WTC11 (cell line): Measurements from ENCODE around the gene PRSS38. TPM values are rescaled to one million over a fixed set of nuclear protein-coding genes. Genes with fewer than 3 reads are reported as not detected.

ENCODE experiments used
- ATAC-seq: fragments of 200-7000 bp; cut with Tn5 transposase; 2 replicates; pipeline ENCODE4 v1.10.0; 2021; ENCODE audit warnings: mild to moderate bottlenecking, moderate library complexity
- CTCF ChIA-PET: fragments of 300-600 bp; sonication (Branson Sonifier 250); formaldehyde crosslinking; loops from one replicate; lab custom pipeline; 2021; ENCODE audit warnings: antibody characterized with exemption; lab: Charles Lee
- POLR2A ChIA-PET: fragments of 350-600 bp; sonication (Branson Sonifier 250); formaldehyde crosslinking; loops from one replicate; lab custom pipeline; 2021; ENCODE audit warnings: antibody characterized with exemption; lab: Charles Lee
- DNase-seq: peaks from one replicate; pipeline ENCODE4 v3.0.0; 2021; ENCODE audit warnings: low spot score
- H3K27ac Mint-ChIP-seq: 2 replicates; pipeline ENCODE4 v1.8.0; 2021; ENCODE audit warnings: mixed read lengths
- H3K27me3 Mint-ChIP-seq: 2 replicates; pipeline ENCODE4 v1.8.0; 2021; ENCODE audit warnings: low read depth, mild to moderate bottlenecking, moderate library complexity, mixed read lengths
- H3K36me3 Mint-ChIP-seq: 2 replicates; pipeline ENCODE4 v1.8.0; 2021; ENCODE audit warnings: mixed read lengths
- H3K4me1 Mint-ChIP-seq: 2 replicates; pipeline ENCODE4 v1.8.0; 2022; ENCODE audit warnings: mixed read lengths
- H3K4me3 Mint-ChIP-seq: 2 replicates; pipeline ENCODE4 v1.8.0; 2021; ENCODE audit warnings: mild to moderate bottlenecking, moderate library complexity, mixed read lengths
- H3K9me3 Mint-ChIP-seq: 2 replicates; pipeline ENCODE4 v1.8.0; 2021; ENCODE audit warnings: mixed read lengths
- ATF2 ChIP-seq: sonication (generic); formaldehyde crosslinking; IDR thresholded peaks from 2 replicates; pipeline ENCODE4 v1.8.1; 2022; ENCODE audit warnings: low read depth, missing genetic modification reagents, borderline replicate concordance
- ATF6 ChIP-seq: sonication (generic); formaldehyde crosslinking; IDR thresholded peaks from 2 replicates; pipeline ENCODE4 v1.8.1; 2023; ENCODE audit warnings: mild to moderate bottlenecking, missing genetic modification reagents
- CDX4 ChIP-seq: fragments of 250-450 bp; sonication (Bioruptor Pico); IDR thresholded peaks from 2 replicates; pipeline ENCODE4 v1.9.0; 2021; ENCODE audit warnings: moderate library complexity, mild to moderate bottlenecking, inconsistent platforms, borderline replicate concordance
- CTCF ChIP-seq: fragments of 200-600 bp; IDR thresholded peaks from 2 replicates; pipeline ENCODE4 v1.8.0; 2022; ENCODE audit warnings: antibody characterized with exemption
- ERG ChIP-seq: fragments of 250-450 bp; sonication (Bioruptor Pico); IDR thresholded peaks from 2 replicates; pipeline ENCODE4 v1.8.0; 2021; ENCODE audit warnings: mild to moderate bottlenecking
- ETV6 ChIP-seq: sonication (generic); formaldehyde crosslinking; IDR thresholded peaks from 2 replicates; pipeline ENCODE4 v1.8.1; 2022; ENCODE audit warnings: mild to moderate bottlenecking, missing genetic modification reagents
- FOXK1 ChIP-seq: sonication (generic); formaldehyde crosslinking; IDR thresholded peaks from 2 replicates; pipeline ENCODE4 v1.8.0; 2022; ENCODE audit warnings: mild to moderate bottlenecking, moderate library complexity, missing genetic modification reagents
- KAT7 ChIP-seq: sonication (generic); formaldehyde crosslinking; IDR thresholded peaks from 2 replicates; pipeline ENCODE4 v1.8.1; 2023; ENCODE audit warnings: missing genetic modification reagents, mild to moderate bottlenecking, borderline replicate concordance
- NFYB ChIP-seq: sonication (generic); formaldehyde crosslinking; conservative IDR thresholded peaks from 2 replicates; pipeline ENCODE4 v1.8.0; 2022; ENCODE audit warnings: low read depth, missing genetic modification reagents
- NR1H2 ChIP-seq: sonication (generic); formaldehyde crosslinking; IDR thresholded peaks from 2 replicates; pipeline ENCODE4 v1.9.0; 2021; ENCODE audit warnings: mild to moderate bottlenecking, moderate library complexity, missing genetic modification reagents
- NR3C1 ChIP-seq: sonication (generic); formaldehyde crosslinking; conservative IDR thresholded peaks from 2 replicates; pipeline ENCODE4 v1.8.1; 2023; ENCODE audit warnings: low read depth, mild to moderate bottlenecking, missing genetic modification reagents
- STAT6 ChIP-seq: sonication (generic); formaldehyde crosslinking; conservative IDR thresholded peaks from 2 replicates; pipeline ENCODE4 v1.8.1; 2023; ENCODE audit warnings: mild to moderate bottlenecking, low read depth, missing genetic modification reagents, moderate library complexity
- TEAD4 ChIP-seq: sonication (generic); formaldehyde crosslinking; IDR thresholded peaks from 2 replicates; pipeline ENCODE4 v1.8.0; 2022; ENCODE audit warnings: mild to moderate bottlenecking, missing genetic modification reagents
- USF1 ChIP-seq: sonication (generic); formaldehyde crosslinking; IDR thresholded peaks from 2 replicates; pipeline ENCODE4 v1.8.0; 2022; ENCODE audit warnings: mild to moderate bottlenecking, missing genetic modification reagents
- ZBTB43 ChIP-seq: sonication (generic); formaldehyde crosslinking; IDR thresholded peaks from 2 replicates; pipeline ENCODE4 v1.8.1; 2023; ENCODE audit warnings: mild to moderate bottlenecking, missing genetic modification reagents
- ZMAT4 ChIP-seq: fragments of 250-450 bp; sonication (Bioruptor Pico); IDR thresholded peaks from 2 replicates; pipeline ENCODE4 v1.9.0; 2021; ENCODE audit warnings: mild to moderate bottlenecking
- ZNF263 ChIP-seq: sonication (generic); formaldehyde crosslinking; IDR thresholded peaks from 2 replicates; pipeline ENCODE4 v1.8.1; 2022; ENCODE audit warnings: low read depth, mild to moderate bottlenecking, moderate library complexity, missing genetic modification reagents
- ZNF423 ChIP-seq: fragments of 250-450 bp; sonication (Bioruptor Pico); IDR thresholded peaks from 2 replicates; pipeline ENCODE4 v2.1.2; 2022; ENCODE audit warnings: mild to moderate bottlenecking, moderate library complexity
- total RNA-seq: library from RNA; stranded (reverse); gene quantifications from 3 replicates; pipeline ENCODE4 v1.2.3, GENCODE V29; 2021

The PRSS38 gene
- total RNA-seq, 1 experiment from 2014 or later: not detected

- CTCF ChIA-PET: no interaction called here
- DNase-seq: no peak
These were observed 75.9 kb downstream of the PRSS38 start for GRCh38 chr1:227891223-227891954.

More at GRCh38 chr1:227891223-227891954, 75.9 kb downstream of the PRSS38 start:
- no peaks in the 10 kb centered on the region for H3K36me3 Mint-ChIP-seq
- no peak overlapping the region for H3K4me3 Mint-ChIP-seq
- TF ChIP-seq CTCF (no peak), ZBTB43 (CRISPR knock-in tag) (no peak), ETV6 (CRISPR knock-in tag) (no peak), FOXK1 (no peak), KAT7 (CRISPR knock-in tag) (no peak), ATF6 (CRISPR knock-in tag) (no peak), CDX4 (CRISPR knock-in tag) (no peak), ATF2 (CRISPR knock-in tag) (no peak), ZNF423 (no peak), TEAD4 (CRISPR knock-in tag) (no peak), ZNF263 (CRISPR knock-in tag) (no peak), ZMAT4 (CRISPR knock-in tag) (no peak), USF1 (CRISPR knock-in tag) (no peak), NR1H2 (CRISPR knock-in tag) (no peak), NR3C1 (CRISPR knock-in tag) (no peak), NFYB (CRISPR knock-in tag) (no peak), STAT6 (CRISPR knock-in tag) (no peak), ERG (CRISPR knock-in tag) (no peak)
- TF ChIP-seq, all 79 proteins: peak for 0
- Mint-ChIP-seq H3K27me3 (no peaks in the 10 kb centered on the region; the same call in 1 of the 2 replicates), H3K4me1 (peaks cover 9% of the 10 kb centered on the region), H3K27ac (no peak overlapping the region), H3K9me3 (no peaks in the 10 kb centered on the region)
- ATAC-seq: no peak
- POLR2A ChIA-PET: no interaction called here
